IPS DF 19.7 (cell line): Measurements from ENCODE around the gene ARSG.
"Not testable (repeated sequence)": the region's sequence is repeated elsewhere in the genome, so short reads cannot be mapped to it uniquely, and the experiment has no call there.

Source experiments
- DNase-seq: peaks from one replicate; pipeline ENCODE4 v3.0.0-alpha.2; 2013; ENCODE audit warnings: low read depth, low spot score

Gene ARSG

GRCh38 chr17:68277807-68278206 is 13.5 kb upstream of the ARSG start:
- no peak for DNase-seq

GRCh38 chr17:68281965-68282364 is 9.3 kb upstream of the ARSG start:
- DNase-seq, result not testable (repeated sequence)

- DNase-seq, result no peak
These were observed 2.9 kb upstream of the ARSG start for GRCh38 chr17:68288375-68288774.

GRCh38 chr17:68288804-68289203 is 2.5 kb upstream of the ARSG start:
- no peak for DNase-seq

GRCh38 chr17:68289473-68289872 is 1.8 kb upstream of the ARSG start:
- no peak for DNase-seq

GRCh38 chr17:68289936-68290267 is 1.4 kb upstream of the ARSG start:
- DNase-seq, result no peak

GRCh38 chr17:68290268-68290954 is 884 bp upstream of the ARSG start:
- DNase-seq, result no peak

- DNase-seq, result no peak
These were observed 767 bp downstream of the ARSG start for GRCh38 chr17:68291836-68292688.

GRCh38 chr17:68292689-68293040 is 1.4 kb downstream of the ARSG start:
- no peak for DNase-seq

- DNase-seq, result no peak
These were observed 2.3 kb downstream of the ARSG start for GRCh38 chr17:68293490-68294195.

- no peak for DNase-seq
These were observed 2.9 kb downstream of the ARSG start for GRCh38 chr17:68294196-68294555.

GRCh38 chr17:68294617-68295016 is 3.3 kb downstream of the ARSG start:
- no peak for DNase-seq

- DNase-seq, result no peak
These were observed 3.8 kb downstream of the ARSG start for GRCh38 chr17:68295086-68295485.

- DNase-seq, result no peak
These were observed 5.2 kb downstream of the ARSG start for GRCh38 chr17:68296217-68297191.

GRCh38 chr17:68297195-68297594 is 5.9 kb downstream of the ARSG start:
- no peak for DNase-seq

GRCh38 chr17:68298601-68299000 is 7.3 kb downstream of the ARSG start:
- no peak for DNase-seq

GRCh38 chr17:68299817-68300216 is 8.5 kb downstream of the ARSG start:
- DNase-seq, result no peak

GRCh38 chr17:68301438-68301959 is 10.2 kb downstream of the ARSG start:
- no peak for DNase-seq

GRCh38 chr17:68302066-68302564 is 10.8 kb downstream of the ARSG start:
- DNase-seq, result no peak

GRCh38 chr17:68302666-68303065 is 11.4 kb downstream of the ARSG start:
- no peak for DNase-seq

GRCh38 chr17:68304706-68305105 is 13.4 kb downstream of the ARSG start:
- DNase-seq, result no peak
